Keratinocyte (primary cell): ENCODE measurements around the gene PICALM. TPM values are rescaled to one million over a fixed set of nuclear protein-coding genes. Genes with fewer than 3 reads are reported as not detected.

ENCODE experiments used
- DNase-seq: peaks from one replicate; pipeline ENCODE4 v3.0.0-alpha.2; 2011; ENCODE audit warnings: low read depth, missing footprints, low spot score
- FAIRE-seq: peaks from 2 replicates; lab custom pipeline; 2011; peaks lifted over from hg19 to GRCh38; lab: Jason Lieb, UNC
- H2AFZ ChIP-seq: 2 replicates; pipeline ENCODE4 v1.6.0; 2012; ENCODE audit warnings: low read length, control low read depth, inconsistent platforms; ENCODE audit not compliant: control insufficient read depth
- H3K27ac ChIP-seq: 2 replicates; pipeline ENCODE4 v1.5.1; 2011; ENCODE audit warnings: low read length; ENCODE audit not compliant: control insufficient read depth, insufficient read depth
- H3K27me3 ChIP-seq: 3 replicates; pipeline ENCODE4 v1.6.0; 2011; ENCODE audit warnings: low read length; ENCODE audit not compliant: control insufficient read depth, insufficient read depth; ENCODE audit errors: extremely low read depth
- H3K36me3 ChIP-seq, 2 experiments: 2 replicates in 1 of 2; 3 replicates in 1 of 2; pipeline ENCODE4 v1.5.1; 2011; ENCODE audit warnings: low read length in 2 of 2, mild to moderate bottlenecking in 1 of 2; ENCODE audit not compliant: control insufficient read depth in 2 of 2, insufficient read depth in 2 of 2; ENCODE audit errors: extremely low read depth in 1 of 2
- H3K4me1 ChIP-seq: 3 replicates; pipeline ENCODE4 v1.5.1; 2011; ENCODE audit warnings: low read length; ENCODE audit not compliant: control insufficient read depth, insufficient read depth; ENCODE audit errors: extremely low read depth
- H3K4me2 ChIP-seq: 3 replicates; pipeline ENCODE4 v1.6.0; 2011; ENCODE audit warnings: low read depth, low read length; ENCODE audit not compliant: control insufficient read depth, insufficient read depth; ENCODE audit errors: extremely low read depth
- H3K4me3 ChIP-seq, 3 experiments: fragments of 200-600 bp in 1 of 3; sonication (generic) in 1 of 3; 2 replicates in 2 of 3; 3 replicates in 1 of 3; pipeline ENCODE4 v1.5.1; 2011 to 2016; ENCODE audit warnings: low read length in 3 of 3, mild to moderate bottlenecking in 3 of 3, control low read depth in 2 of 3, inconsistent platforms in 1 of 3, low read depth in 1 of 3, mixed read lengths in 1 of 3, mixed run types in 1 of 3, moderate library complexity in 1 of 3; ENCODE audit not compliant: control insufficient read depth in 2 of 3, insufficient read depth in 2 of 3; ENCODE audit errors: extremely low read depth in 1 of 3
- H3K79me2 ChIP-seq: 2 replicates; pipeline ENCODE4 v1.6.0; 2012; ENCODE audit warnings: low read length; ENCODE audit not compliant: control insufficient read depth, insufficient read depth
- H3K9ac ChIP-seq: 3 replicates; pipeline ENCODE4 v1.6.0; 2011; ENCODE audit warnings: low read length; ENCODE audit not compliant: control insufficient read depth, insufficient read depth; ENCODE audit errors: extremely low read depth
- H3K9me1 ChIP-seq: 3 replicates; pipeline ENCODE4 v1.6.0; 2011; ENCODE audit warnings: low read length; ENCODE audit not compliant: control insufficient read depth, insufficient read depth; ENCODE audit errors: extremely low read depth
- H3K9me3 ChIP-seq: 2 replicates; pipeline ENCODE4 v1.5.1; 2012; ENCODE audit warnings: low read depth, low read length; ENCODE audit not compliant: control insufficient read depth
- H4K20me1 ChIP-seq: 3 replicates; pipeline ENCODE4 v1.6.0; 2011; ENCODE audit warnings: low read length; ENCODE audit not compliant: control insufficient read depth, insufficient read depth; ENCODE audit errors: extremely low read depth
- EZH2 ChIP-seq: IDR thresholded peaks from one replicate; pipeline ENCODE4 v1.6.1; 2012; ENCODE audit warnings: inconsistent platforms, mild to moderate bottlenecking, low read length, moderate library complexity
- dilution Hi-C: fragments of 300-500 bp; cut with MboI; formaldehyde crosslinking; loops from one replicate; pipeline ENCODE4 v1.7.0; 2020; ENCODE audit warnings: low sequenced_read_pairs; ENCODE audit not compliant: extremely low pct_ligation_motif_present
- polyA plus RNA-seq, 5 experiments: library from polyadenylated mRNA; depleted of rRNA in 3 of 5; stranded (reverse) in 3 of 5; stranded (forward) in 1 of 5; unstranded in 1 of 5; fragments of >200 nt; gene quantifications; 1 replicate in 1 of 5; 2 replicates in 3 of 5; 3 replicates in 1 of 5; pipeline versions ENCODE4 v1.2.1 to v1.2.3, GENCODE V29; 2011 to 2012; ENCODE audit warnings: missing spikeins in 2 of 5, low read depth in 1 of 5, low replicate concordance in 1 of 5
- TF ChIP-seq, protein P1 (sequence below), 3 experiments: IDR thresholded peaks in 1 of 3; conservative IDR thresholded peaks in 1 of 3; optimal IDR thresholded peaks in 1 of 3; 2 replicates in 2 of 3; 3 replicates in 1 of 3; pipeline versions ENCODE3 to v1.5.1; 2011; ENCODE audit warnings: low read length in 3 of 3, mild to moderate bottlenecking in 3 of 3, moderate library complexity in 2 of 3, control low read depth in 1 of 3, inconsistent platforms in 1 of 3; ENCODE audit not compliant: insufficient read depth in 2 of 3; ENCODE audit errors: extremely low read depth in 1 of 3

Gene PICALM
- polyA plus RNA-seq, 1 donor (not counting 4 experiments of a cell fraction or from before 2014, with no cell fraction given), result 293 TPM

GRCh38 chr11:86037743-86038142 is 31.1 kb downstream of the PICALM start:
- DNase-seq (no peak), FAIRE-seq (no peak)
- no peaks in the 10 kb centered on the region for H3K9me3 ChIP-seq
- H3K27ac ChIP-seq, result no peak overlapping the region
- dilution Hi-C loops, result loop anchor here (25.0 kb wide), 1 partner anchor 175 kb away; no protein-coding TSS in a partner anchor
- peaks cover 2% of the 10 kb centered on the region for H3K9me1 ChIP-seq
- TF ChIP-seq, protein P1, sequence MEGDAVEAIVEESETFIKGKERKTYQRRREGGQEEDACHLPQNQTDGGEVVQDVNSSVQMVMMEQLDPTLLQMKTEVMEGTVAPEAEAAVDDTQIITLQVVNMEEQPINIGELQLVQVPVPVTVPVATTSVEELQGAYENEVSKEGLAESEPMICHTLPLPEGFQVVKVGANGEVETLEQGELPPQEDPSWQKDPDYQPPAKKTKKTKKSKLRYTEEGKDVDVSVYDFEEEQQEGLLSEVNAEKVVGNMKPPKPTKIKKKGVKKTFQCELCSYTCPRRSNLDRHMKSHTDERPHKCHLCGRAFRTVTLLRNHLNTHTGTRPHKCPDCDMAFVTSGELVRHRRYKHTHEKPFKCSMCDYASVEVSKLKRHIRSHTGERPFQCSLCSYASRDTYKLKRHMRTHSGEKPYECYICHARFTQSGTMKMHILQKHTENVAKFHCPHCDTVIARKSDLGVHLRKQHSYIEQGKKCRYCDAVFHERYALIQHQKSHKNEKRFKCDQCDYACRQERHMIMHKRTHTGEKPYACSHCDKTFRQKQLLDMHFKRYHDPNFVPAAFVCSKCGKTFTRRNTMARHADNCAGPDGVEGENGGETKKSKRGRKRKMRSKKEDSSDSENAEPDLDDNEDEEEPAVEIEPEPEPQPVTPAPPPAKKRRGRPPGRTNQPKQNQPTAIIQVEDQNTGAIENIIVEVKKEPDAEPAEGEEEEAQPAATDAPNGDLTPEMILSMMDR (optimal IDR thresholded peaks at IDR 0.05 in 1 of 3, IDR thresholded peaks at IDR 0.05 in 1 of 3, conservative IDR thresholded peaks at IDR 0.05 in 1 of 3; ENCODE audit: extremely low read depth in 1 of 3, insufficient read depth in 2 of 3, low read length in 3 of 3), result no peak
- TF ChIP-seq EZH2, result no peak
- no peak overlapping the region for H3K9ac ChIP-seq
- peaks cover 15% of the 10 kb centered on the region for H4K20me1 ChIP-seq
- H3K79me2 ChIP-seq, result peaks cover 95% of the 10 kb centered on the region
- no peak overlapping the region for H2AFZ ChIP-seq
- H3K27me3 ChIP-seq, result no peaks in the 10 kb centered on the region
- no peaks in the 10 kb centered on the region for H3K36me3 ChIP-seq
- H3K4me3 ChIP-seq, result no peak overlapping the region
- peaks cover 9% of the 10 kb centered on the region for H3K4me1 ChIP-seq
- no peak overlapping the region for H3K4me2 ChIP-seq

- Histone ChIP-seq H3K4me2 (no peak overlapping the region), H3K27ac (no peak overlapping the region), H3K79me2 (peaks cover 95% of the 10 kb centered on the region), H3K36me3 (peaks cover 0 to 2% of the 10 kb centered on the region in 2 experiments), H3K9ac (no peak overlapping the region), H3K27me3 (no peaks in the 10 kb centered on the region), H4K20me1 (peaks cover 7% of the 10 kb centered on the region), H3K4me1 (no peaks in the 10 kb centered on the region), H2AFZ (no peak overlapping the region), H3K9me3 (no peaks in the 10 kb centered on the region), H3K4me3 (no peak overlapping the region), H3K9me1 (peaks cover 2% of the 10 kb centered on the region)
- dilution Hi-C loops, result loop anchor here (25.0 kb wide), 1 partner anchor 176 kb away; no protein-coding TSS in a partner anchor
- DNase-seq (no peak), FAIRE-seq (no peak)
- TF ChIP-seq EZH2, result no peak
- TF ChIP-seq, protein P1 (optimal IDR thresholded peaks at IDR 0.05 in 1 of 3, IDR thresholded peaks at IDR 0.05 in 1 of 3, conservative IDR thresholded peaks at IDR 0.05 in 1 of 3; ENCODE audit: extremely low read depth in 1 of 3, insufficient read depth in 2 of 3, low read length in 3 of 3), result no peak
Observed at GRCh38 chr11:86035920-86036319, 33.0 kb downstream of the PICALM start.
